ENCODE data around the gene TIPRL. TPM values are rescaled to one million over a fixed set of nuclear protein-coding genes. Genes with fewer than 3 reads are reported as not detected.

Gene TIPRL
- total and polyA plus RNA-seq, 8 donors, result 10.8 to 229 (median 16.6) TPM

DNA sequence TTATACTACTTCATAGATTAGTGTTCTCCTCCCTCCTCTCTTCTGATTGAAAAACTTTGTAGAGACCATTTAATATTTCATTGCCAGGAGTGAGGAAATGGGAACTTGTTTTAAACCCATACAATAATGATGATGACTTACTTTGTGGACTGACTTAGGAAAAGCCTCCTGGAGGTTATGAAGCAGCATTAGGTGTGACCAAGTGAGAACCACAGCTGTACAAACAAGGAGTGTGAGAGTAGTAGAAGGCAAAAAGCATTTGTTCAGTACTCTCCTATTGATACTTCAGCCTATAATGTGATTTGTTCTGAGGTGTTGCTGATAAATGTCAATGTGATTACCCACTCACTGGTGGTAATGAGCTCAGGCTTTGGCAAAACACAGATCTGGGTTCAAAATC lies 8.4 kb downstream of the TIPRL start:
- no peak for DNase-seq

DNA sequence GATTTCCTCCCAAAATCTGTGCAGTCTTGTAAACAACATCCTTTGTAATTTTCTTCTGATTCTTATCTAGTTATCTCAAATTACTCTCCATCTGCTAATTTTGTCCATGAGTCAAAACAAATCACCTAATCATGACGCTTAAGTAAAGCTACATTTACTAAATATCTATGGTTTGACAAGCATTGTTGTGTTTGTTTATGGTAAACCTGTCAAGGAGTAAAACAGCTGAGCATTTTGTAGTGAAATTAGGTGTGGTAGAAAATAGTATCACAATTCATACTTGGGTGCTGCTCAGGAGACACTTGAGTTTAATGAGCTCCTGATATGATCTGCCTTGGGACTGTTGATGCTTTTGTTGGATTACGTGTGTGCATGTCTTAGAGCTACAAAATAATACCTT lies 11.6 kb downstream of the TIPRL start:
- Histone ChIP-seq H3K36me3 (peaks cover 10 to 91% (median 83%) of the 10 kb centered on the region in 4 donors), H3K27ac (no peak overlapping the region), H3K27me3 (no peaks in the 10 kb centered on the region), H3K4me3 (no peak overlapping the region), H3K4me1 (no peaks in the 10 kb centered on the region), H3K9me3 (no peaks in the 10 kb centered on the region)
- no peak for DNase-seq
- intact Hi-C loops (cut with DNase I; ENCODE audit: low total_unique reads), result no loop called here
- TF ChIP-seq EP300 (IDR thresholded peaks at IDR 0.05) (no peak), POLR2A (IDR thresholded peaks at IDR 0.05) (no peak), POLR2AphosphoS5 (IDR thresholded peaks at IDR 0.05) (no peak), CTCF (IDR thresholded peaks at IDR 0.05) (no peak)
- WGBS, 5 donors, result 72 to 79% (median 74%) methylated on average over 2 of the region's 2 CpGs

More for the DNA sequence above, 8.4 kb downstream of the TIPRL start:
- TF ChIP-seq CTCF (IDR thresholded peaks at IDR 0.05), result no peak
- TF ChIP-seq EP300 (IDR thresholded peaks at IDR 0.05), result no peak
- TF ChIP-seq POLR2AphosphoS5 (IDR thresholded peaks at IDR 0.05), result no peak
- no peak for TF ChIP-seq POLR2A (IDR thresholded peaks at IDR 0.05)
- Histone ChIP-seq H3K9me3 (no peaks in the 10 kb centered on the region), H3K4me1 (peaks cover 0 to 8% (median 3%) of the 10 kb centered on the region in 4 donors), H3K4me3 (no peak overlapping the region), H3K27ac (no peak overlapping the region), H3K36me3 (peaks cover 10 to 68% (median 54%) of the 10 kb centered on the region in 4 donors), H3K27me3 (no peaks in the 10 kb centered on the region)
- intact Hi-C loops (cut with DNase I; ENCODE audit: low total_unique reads), result no loop called here

- no peak for TF ChIP-seq POLR2AphosphoS5 (IDR thresholded peaks at IDR 0.05)
- no peak for TF ChIP-seq POLR2A (IDR thresholded peaks at IDR 0.05)
- TF ChIP-seq CTCF (IDR thresholded peaks at IDR 0.05), result no peak
- no peak for TF ChIP-seq EP300 (IDR thresholded peaks at IDR 0.05)
- Histone ChIP-seq H3K9me3 (no peaks in the 10 kb centered on the region), H3K36me3 (peaks cover 10 to 94% (median 88%) of the 10 kb centered on the region in 4 donors), H3K4me3 (no peak overlapping the region), H3K4me1 (no peaks in the 10 kb centered on the region), H3K27ac (no peak overlapping the region), H3K27me3 (no peaks in the 10 kb centered on the region)
- DNase-seq, result no peak
- 95 to 100% (median 98%) methylated on average over 4 of the region's 4 CpGs for WGBS, 5 donors
- intact Hi-C loops (cut with DNase I; ENCODE audit: low total_unique reads), result no loop called here
Measured at GRCh38 chr1:168195199-168196135, 16.7 kb downstream of the TIPRL start.

DNA sequence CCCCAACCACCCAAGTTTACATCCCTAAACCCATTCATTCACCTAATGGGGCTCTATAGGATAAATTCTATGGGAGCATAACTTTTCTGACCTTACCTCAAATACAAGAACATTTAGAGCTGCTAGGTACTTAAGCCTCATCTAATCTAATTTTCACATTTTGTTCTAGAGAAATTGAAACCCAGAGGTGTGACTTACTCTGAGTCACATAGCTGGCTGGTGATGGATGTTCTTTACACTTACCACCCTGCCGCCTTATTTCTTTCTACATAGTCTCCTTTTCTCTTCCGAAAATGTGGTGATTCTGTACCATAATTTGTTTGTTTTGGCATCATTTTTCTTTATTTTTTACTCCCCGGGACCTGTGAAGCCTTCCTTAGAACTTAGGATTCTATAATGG lies 20.3 kb downstream of the TIPRL start:
- 51 to 59% (median 58%) methylated on average over 3 of the region's 3 CpGs for WGBS, 5 donors
- intact Hi-C loops (cut with DNase I; ENCODE audit: low total_unique reads), result no loop called here
- H3K4me1 ChIP-seq, result no peaks in the 10 kb centered on the region
- TF ChIP-seq POLR2AphosphoS5 (IDR thresholded peaks at IDR 0.05) (no peak), EP300 (IDR thresholded peaks at IDR 0.05) (no peak), POLR2A (IDR thresholded peaks at IDR 0.05) (no peak), CTCF (IDR thresholded peaks at IDR 0.05) (no peak)
- no peak overlapping the region for H3K27ac ChIP-seq
- no peaks in the 10 kb centered on the region for H3K9me3 ChIP-seq
- no peak for DNase-seq
- no peak overlapping the region for H3K4me3 ChIP-seq
- H3K27me3 ChIP-seq, result no peaks in the 10 kb centered on the region
- peaks cover 0 to 85% (median 80%) of the 10 kb centered on the region in 4 donors for H3K36me3 ChIP-seq

All from stomach (tissue), 9 donors.